Thoracic aorta (tissue), 2 donors: ENCODE results near the gene MIB1. TPM values are rescaled to one million over a fixed set of nuclear protein-coding genes. Genes with fewer than 3 reads are reported as not detected.
"Not testable (repeated sequence)": the region's sequence is repeated elsewhere in the genome, so short reads cannot be mapped to it uniquely, and the experiment has no call there.

Source experiments
- ATAC-seq: fragments of 150-250 bp; one replicate; pipeline ENCODE4 v1.8.0; 2017; ENCODE audit warnings: low read depth; ENCODE audit not compliant: insufficient number of reproducible peaks, low FRiP score
- DNase-seq: peaks from one replicate; pipeline ENCODE4 v3.0.0-alpha.2; 2020; ENCODE audit warnings: low spot score
- H3K27ac ChIP-seq, 2 donors: fragments of 200-600 bp; sonication (generic); 1 replicate in 1 of 2; 2 replicates in 1 of 2; pipeline ENCODE4 v1.5.1; 2016; ENCODE audit warnings: mild to moderate bottlenecking in 2 of 2, moderate library complexity in 2 of 2
- H3K27me3 ChIP-seq: fragments of 200-600 bp; sonication (generic); replicated peaks from 2 replicates; pipeline ENCODE4 v1.6.0; 2016; ENCODE audit warnings: mild to moderate bottlenecking; ENCODE audit not compliant: insufficient read depth
- H3K36me3 ChIP-seq: fragments of 200-600 bp; sonication (generic); one replicate; pipeline ENCODE4 v1.5.1; 2016
- H3K4me1 ChIP-seq, 2 donors: fragments of 200-600 bp; sonication (generic); 1 replicate in 1 of 2; 2 replicates in 1 of 2; pipeline versions ENCODE4 v1.5.1 to v1.6.0; 2016; ENCODE audit warnings: low read depth in 2 of 2, mild to moderate bottlenecking in 1 of 2; ENCODE audit not compliant: control insufficient read depth in 1 of 2
- H3K4me3 ChIP-seq: fragments of 200-600 bp; sonication (generic); 2 replicates; pipeline ENCODE4 v1.5.1; 2016; ENCODE audit warnings: mild to moderate bottlenecking
- H3K9me3 ChIP-seq: fragments of 200-600 bp; sonication (generic); 2 replicates; pipeline ENCODE4 v1.5.1; 2016
- CTCF ChIP-seq: fragments of 200-600 bp; sonication (generic); IDR thresholded peaks from one replicate; pipeline ENCODE4 v1.5.1; 2019; ENCODE audit warnings: antibody characterized with exemption
- total RNA-seq, 2 donors: library from RNA; depleted of rRNA; stranded (reverse); fragments of >200 nt; gene quantifications; one replicate each; pipeline versions ENCODE4 v1.1.0 to v1.2.3, GENCODE V29; 2016

The MIB1 gene
- total RNA-seq, 2 donors from 2014 or later: 37.9 to 53.6 TPM

- Histone ChIP-seq H3K9me3 (no peaks in the 10 kb centered on the region), H3K27me3 (no peaks in the 10 kb centered on the region), H3K27ac (peak overlapping the region; percentile 96 to 97), H3K4me1 (peaks cover 4 to 11% of the 10 kb centered on the region in 2 donors), H3K36me3 (no peaks in the 10 kb centered on the region), H3K4me3 (peak overlapping the region; percentile 91)
- ATAC-seq (no peak), DNase-seq (no peak)
- TF ChIP-seq CTCF: no peak
Measured at GRCh38 chr18:21703241-21703820, 37.3 kb upstream of the MIB1 start.

DNA sequence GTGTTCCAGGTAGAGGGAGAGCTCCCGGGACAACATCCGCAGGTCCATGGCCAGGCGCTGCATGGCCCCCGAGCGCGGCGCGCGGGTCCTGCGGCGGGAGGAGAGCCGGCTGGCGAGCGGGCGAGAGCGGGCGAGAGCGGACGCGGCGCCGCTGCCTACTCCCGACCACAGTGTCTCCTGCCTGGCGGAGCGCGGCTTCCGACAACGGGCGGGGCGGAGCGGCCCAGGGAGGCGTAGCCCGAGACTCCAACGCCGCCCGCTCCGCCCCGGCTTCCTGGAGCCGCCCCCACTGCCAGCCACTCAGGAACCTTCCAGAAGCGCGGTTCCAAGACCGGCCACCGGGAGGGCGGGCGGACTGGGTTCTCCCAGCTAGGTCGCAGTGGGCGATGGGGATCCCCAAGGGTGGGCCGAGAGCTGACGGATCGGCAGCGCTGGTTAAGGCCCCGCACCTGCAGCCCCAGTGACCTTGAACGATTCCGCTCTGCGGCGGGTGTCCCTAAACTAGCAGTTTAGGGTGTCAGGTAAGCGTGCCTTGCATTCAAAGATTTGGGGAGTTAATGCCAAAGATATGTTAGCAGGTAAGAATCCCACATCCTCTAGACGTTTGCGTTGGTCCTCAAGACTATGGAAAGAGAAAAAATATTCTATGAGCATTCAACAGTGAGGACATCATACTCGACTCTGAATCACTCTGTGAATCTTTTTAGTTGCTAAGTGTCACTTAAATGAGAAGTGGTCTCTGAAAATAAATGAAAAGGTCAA, 35.8 kb upstream of the MIB1 start, which contains the start of gene ABHD3:
ABHD3 (minus strand) TSS at position 172 of the 762 bp plus-strand sequence; CDS start at position 63, 109 bp downstream.
- Histone ChIP-seq H3K9me3 (no peaks in the 10 kb centered on the region), H3K36me3 (no peaks in the 10 kb centered on the region), H3K4me3 (peak within 1 kb of the TSS; percentile 91), H3K27me3 (no peaks in the 10 kb centered on the region), H3K27ac (peak within 1 kb of the TSS; percentile 96 to 97), H3K4me1 (peaks cover 4 to 11% of the 10 kb centered on the region in 2 donors)
- ATAC-seq (peak; percentile 98), DNase-seq (peak; percentile 74)
- TF ChIP-seq CTCF: peak; percentile 78

- no peak for DNase-seq
- Histone ChIP-seq H3K27me3 (no peaks in the 10 kb centered on the region), H3K36me3 (no peaks in the 10 kb centered on the region), H3K9me3 (no peaks in the 10 kb centered on the region), H3K4me1 (peaks cover 4 to 11% of the 10 kb centered on the region in 2 donors), H3K4me3 (no peak overlapping the region), H3K27ac (no peak overlapping the region)
- ATAC-seq: no peak
- TF ChIP-seq CTCF: no peak
Measured at GRCh38 chr18:21706386-21706865, 34.2 kb upstream of the MIB1 start.

DNA sequence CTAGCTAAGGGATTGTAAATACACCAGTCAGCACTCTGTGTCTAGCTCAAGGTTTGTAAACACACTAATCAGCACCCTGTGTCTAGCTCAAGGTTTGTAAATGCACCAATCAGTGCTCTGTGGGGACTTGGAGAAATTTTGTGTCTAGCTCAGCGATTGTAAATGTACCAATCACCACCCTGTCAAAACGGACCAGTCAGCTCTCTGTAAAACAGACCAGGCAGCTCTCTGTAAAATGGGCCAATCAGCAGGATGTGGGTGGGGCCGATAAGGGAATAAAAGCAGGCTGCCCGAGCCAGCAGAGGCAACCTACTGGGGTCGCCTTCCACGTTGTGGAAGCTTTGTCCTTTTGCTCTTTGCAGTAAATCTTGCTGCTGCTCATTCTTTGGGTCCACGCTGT, 33.5 kb upstream of the MIB1 start:
- not testable (repeated sequence) for H3K27me3 ChIP-seq, ATAC-seq

GRCh38 chr18:21714474-21714873, 26.1 kb upstream of the MIB1 start:
- ATAC-seq (no peak), DNase-seq (no peak)
- TF ChIP-seq CTCF: no peak
- no peak overlapping the region for H3K27ac ChIP-seq
- H3K4me1 ChIP-seq: no peaks in the 10 kb centered on the region
- H3K9me3 ChIP-seq: no peaks in the 10 kb centered on the region
- no peaks in the 10 kb centered on the region for H3K27me3 ChIP-seq
- no peak overlapping the region for H3K4me3 ChIP-seq
- H3K36me3 ChIP-seq: no peaks in the 10 kb centered on the region

More for the DNA sequence above, 33.5 kb upstream of the MIB1 start:
- not testable (repeated sequence) for H3K27ac ChIP-seq, H3K36me3 ChIP-seq, DNase-seq, H3K9me3 ChIP-seq, H3K4me3 ChIP-seq
- H3K4me1 ChIP-seq: peaks cover 4 to 11% of the 10 kb centered on the region in 2 donors
